Measurements from ENCODE around the gene FATE1. TPM values are rescaled to one million over a fixed set of nuclear protein-coding genes. Genes with fewer than 3 reads are reported as not detected.

The FATE1 gene
- polyA plus RNA-seq, 1 donor from 2014 or later, result not detected

- H3K4me2 ChIP-seq (ENCODE audit: low read length), result no peak overlapping the region
- H2AFZ ChIP-seq (ENCODE audit: low read depth, low read length), result no peak overlapping the region
- no peaks in the 10 kb centered on the region for H3K27me3 ChIP-seq (ENCODE audit: insufficient read depth, low read depth, low read length)
- no peaks in the 10 kb centered on the region for H3K36me3 ChIP-seq (ENCODE audit: insufficient read depth, low read length)
- H3K79me2 ChIP-seq (replicated peaks; ENCODE audit: insufficient read depth, low read length), result no peaks in the 10 kb centered on the region
- no peaks in the 10 kb centered on the region for H3K9me3 ChIP-seq (ENCODE audit: low read length)
- no peaks in the 10 kb centered on the region for H3K9me2 ChIP-seq (ENCODE audit: insufficient read depth, low read length)
- no peak overlapping the region for H3K4me3 ChIP-seq (ENCODE audit: low read length)
- no peaks in the 10 kb centered on the region for H4K20me1 ChIP-seq (ENCODE audit: insufficient read depth)
- H3K27ac ChIP-seq (ENCODE audit: low read length), result no peak overlapping the region
- no peaks in the 10 kb centered on the region for H3F3A ChIP-seq (ENCODE audit: insufficient read depth, low read length, poor library complexity, severe bottlenecking)
- TF ChIP-seq SMC3 (conservative IDR thresholded peaks at IDR 0.05; ENCODE audit: poor library complexity) (no peak), RAD21 (conservative IDR thresholded peaks at IDR 0.05) (no peak), MXI1 (conservative IDR thresholded peaks at IDR 0.05; ENCODE audit: poor library complexity, severe bottlenecking) (no peak), POLR2AphosphoS5 (IDR thresholded peaks at IDR 0.05) (no peak), TAF1 (IDR thresholded peaks at IDR 0.05; ENCODE audit: low read depth) (no peak), EP300 (conservative IDR thresholded peaks at IDR 0.05; ENCODE audit: poor library complexity, severe bottlenecking) (no peak), REST (IDR thresholded peaks at IDR 0.05; ENCODE audit: borderline replicate concordance) (no peak), EZH2 (IDR thresholded peaks at IDR 0.05; ENCODE audit: borderline replicate concordance, insufficient read depth, low read length, poor library complexity, severe bottlenecking) (no peak)
- TF ChIP-seq, protein P1, sequence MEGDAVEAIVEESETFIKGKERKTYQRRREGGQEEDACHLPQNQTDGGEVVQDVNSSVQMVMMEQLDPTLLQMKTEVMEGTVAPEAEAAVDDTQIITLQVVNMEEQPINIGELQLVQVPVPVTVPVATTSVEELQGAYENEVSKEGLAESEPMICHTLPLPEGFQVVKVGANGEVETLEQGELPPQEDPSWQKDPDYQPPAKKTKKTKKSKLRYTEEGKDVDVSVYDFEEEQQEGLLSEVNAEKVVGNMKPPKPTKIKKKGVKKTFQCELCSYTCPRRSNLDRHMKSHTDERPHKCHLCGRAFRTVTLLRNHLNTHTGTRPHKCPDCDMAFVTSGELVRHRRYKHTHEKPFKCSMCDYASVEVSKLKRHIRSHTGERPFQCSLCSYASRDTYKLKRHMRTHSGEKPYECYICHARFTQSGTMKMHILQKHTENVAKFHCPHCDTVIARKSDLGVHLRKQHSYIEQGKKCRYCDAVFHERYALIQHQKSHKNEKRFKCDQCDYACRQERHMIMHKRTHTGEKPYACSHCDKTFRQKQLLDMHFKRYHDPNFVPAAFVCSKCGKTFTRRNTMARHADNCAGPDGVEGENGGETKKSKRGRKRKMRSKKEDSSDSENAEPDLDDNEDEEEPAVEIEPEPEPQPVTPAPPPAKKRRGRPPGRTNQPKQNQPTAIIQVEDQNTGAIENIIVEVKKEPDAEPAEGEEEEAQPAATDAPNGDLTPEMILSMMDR (IDR thresholded peaks at IDR 0.05; ENCODE audit: poor library complexity, severe bottlenecking), result no peak
- H3K9ac ChIP-seq (ENCODE audit: low read length), result no peak overlapping the region
Observed at GRCh38 chrX:151701071-151701470, 14.8 kb upstream of the FATE1 start.

GRCh38 chrX:151701531-151701930 lies 14.3 kb upstream of the FATE1 start:
- no peak overlapping the region for H3K4me3 ChIP-seq (ENCODE audit: low read length)
- no peak overlapping the region for H3K27ac ChIP-seq (ENCODE audit: low read length)
- H3K9me2 ChIP-seq (ENCODE audit: insufficient read depth, low read length), result no peaks in the 10 kb centered on the region
- H3F3A ChIP-seq (ENCODE audit: insufficient read depth, low read length, poor library complexity, severe bottlenecking), result no peaks in the 10 kb centered on the region
- H3K36me3 ChIP-seq (ENCODE audit: insufficient read depth, low read length), result no peaks in the 10 kb centered on the region
- H3K79me2 ChIP-seq (replicated peaks; ENCODE audit: insufficient read depth, low read length), result no peaks in the 10 kb centered on the region
- no peaks in the 10 kb centered on the region for H3K9me3 ChIP-seq (ENCODE audit: low read length)
- H2AFZ ChIP-seq (ENCODE audit: low read depth, low read length), result no peak overlapping the region
- H3K4me2 ChIP-seq (ENCODE audit: low read length), result no peak overlapping the region
- H4K20me1 ChIP-seq (ENCODE audit: insufficient read depth), result no peaks in the 10 kb centered on the region
- H3K27me3 ChIP-seq (ENCODE audit: insufficient read depth, low read depth, low read length), result no peaks in the 10 kb centered on the region
- no peak overlapping the region for H3K9ac ChIP-seq (ENCODE audit: low read length)
- no peak for TF ChIP-seq POLR2AphosphoS5 (IDR thresholded peaks at IDR 0.05)
- TF ChIP-seq SMC3 (conservative IDR thresholded peaks at IDR 0.05; ENCODE audit: poor library complexity), result no peak
- TF ChIP-seq MXI1 (conservative IDR thresholded peaks at IDR 0.05; ENCODE audit: poor library complexity, severe bottlenecking), result no peak
- TF ChIP-seq REST (IDR thresholded peaks at IDR 0.05; ENCODE audit: borderline replicate concordance), result no peak
- TF ChIP-seq, protein P1 (IDR thresholded peaks at IDR 0.05; ENCODE audit: poor library complexity, severe bottlenecking), result no peak
- no peak for TF ChIP-seq RAD21 (conservative IDR thresholded peaks at IDR 0.05)
- no peak for TF ChIP-seq EP300 (conservative IDR thresholded peaks at IDR 0.05; ENCODE audit: poor library complexity, severe bottlenecking)
- no peak for TF ChIP-seq EZH2 (IDR thresholded peaks at IDR 0.05; ENCODE audit: borderline replicate concordance, insufficient read depth, low read length, poor library complexity, severe bottlenecking)
- no peak for TF ChIP-seq TAF1 (IDR thresholded peaks at IDR 0.05; ENCODE audit: low read depth)
